ENCODE data around the gene PRCC. TPM values are rescaled to one million over a fixed set of nuclear protein-coding genes. Genes with fewer than 3 reads are reported as not detected.

PRCC gene
- total and polyA plus RNA-seq, 5 donors from 2014 or later, result 35.5 to 67.8 (median 36.8) TPM

GRCh38 chr1:156815961-156816422, 48.7 kb downstream of the PRCC start:
- peaks cover 22% of the 10 kb centered on the region for H3K36me3 Mint-ChIP-seq
- DNase-seq (peak in 2 of 3 donors; percentile 19 to 23), ATAC-seq (ENCODE audit: low read depth in 2 of 2) (no peak)
- H3K36me3 ChIP-seq (ENCODE audit: control insufficient read depth, insufficient read depth, low read length), result peaks cover 15% of the 10 kb centered on the region
- H3K27ac Mint-ChIP-seq, result peak overlapping the region; percentile 98 to 100 (median 100)
- no peaks in the 10 kb centered on the region for H3K9me3 ChIP-seq (ENCODE audit: control insufficient read depth in 2 of 2, low read length in 2 of 2)
- peak overlapping the region; percentile 99 for H3K27ac ChIP-seq (ENCODE audit: insufficient read depth, low read length, poor library complexity, severe bottlenecking)
- peak overlapping the region; percentile 85 for H3K4me3 ChIP-seq (ENCODE audit: low read depth, low read length)
- peaks cover 61% of the 10 kb centered on the region for H3K4me1 ChIP-seq (ENCODE audit: control insufficient read depth, insufficient read depth, low read length, poor library complexity, severe bottlenecking)
- no peaks in the 10 kb centered on the region for H3K27me3 ChIP-seq (ENCODE audit: control insufficient read depth, insufficient read depth, low read length)
- peak overlapping the region; percentile 92 to 94 (median 94) for H3K4me3 Mint-ChIP-seq
- H3K9me3 Mint-ChIP-seq, result no peaks in the 10 kb centered on the region
- peaks cover 16 to 67% (median 34%) of the 10 kb centered on the region in 4 donors for H3K4me1 Mint-ChIP-seq
- peaks cover 8% of the 10 kb centered on the region for H3K27me3 Mint-ChIP-seq

DNA sequence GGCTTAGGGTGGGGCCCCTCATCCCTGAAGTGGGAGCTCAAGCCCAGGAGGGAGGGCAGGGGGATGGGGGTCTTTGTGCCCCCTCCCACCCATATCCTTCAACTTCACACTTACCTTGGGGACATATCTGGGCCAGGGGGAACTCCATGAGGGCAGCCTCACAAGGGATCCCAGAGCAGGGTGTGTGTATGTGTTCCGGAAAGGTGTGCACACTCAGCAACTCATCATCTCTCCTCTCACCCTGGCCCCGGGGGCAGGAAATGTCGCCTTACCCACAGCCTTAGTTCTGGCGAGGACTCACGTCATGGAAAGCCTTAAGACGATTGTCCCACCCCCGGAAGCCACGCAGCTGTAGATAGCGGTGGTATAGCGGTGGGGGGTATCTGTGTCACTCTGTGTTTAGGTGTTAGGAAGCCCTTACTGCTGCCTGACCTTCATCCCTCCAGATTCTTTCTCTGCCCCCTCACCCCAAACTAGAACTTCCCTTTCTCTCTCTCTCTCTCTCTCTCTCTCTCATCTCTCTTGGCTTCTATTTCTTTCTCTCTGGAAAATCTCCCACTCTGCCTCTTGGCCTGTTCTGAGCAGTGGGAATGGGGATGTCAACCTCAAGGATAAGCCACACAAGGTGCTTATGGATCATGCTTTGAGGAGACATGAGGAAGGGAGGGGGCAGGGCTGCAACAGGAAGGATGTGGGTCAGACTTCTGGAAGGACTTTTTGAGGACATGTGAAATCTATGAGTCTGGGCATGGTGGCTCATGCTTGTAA, 49.4 kb downstream of the PRCC start, which contains the start of gene SH2D2A:
TSS of gene SH2D2A (minus strand) at position 288 of the 768 bp plus-strand sequence. CDS start at position 148, 140 bp downstream.
- Mint-ChIP-seq H3K27me3 (peaks cover 8% of the 10 kb centered on the region), H3K4me3 (peak within 1 kb of the TSS; percentile 92 to 94 (median 94)), H3K27ac (peak within 1 kb of the TSS; percentile 98 to 100 (median 100)), H3K4me1 (peaks cover 12 to 60% (median 26%) of the 10 kb centered on the region in 4 donors), H3K36me3 (peaks cover 15% of the 10 kb centered on the region), H3K9me3 (no peaks in the 10 kb centered on the region)
- Histone ChIP-seq H3K27me3 (ENCODE audit: control insufficient read depth, insufficient read depth, low read length) (no peaks in the 10 kb centered on the region), H3K9me3 (ENCODE audit: control insufficient read depth in 2 of 2, low read length in 2 of 2) (no peaks in the 10 kb centered on the region), H3K4me3 (ENCODE audit: low read depth, low read length) (peak within 1 kb of the TSS; percentile 85), H3K27ac (ENCODE audit: insufficient read depth, low read length, poor library complexity, severe bottlenecking) (peak within 1 kb of the TSS; percentile 99), H3K36me3 (ENCODE audit: control insufficient read depth, insufficient read depth, low read length) (peaks cover 10% of the 10 kb centered on the region), H3K4me1 (ENCODE audit: control insufficient read depth, insufficient read depth, low read length, poor library complexity, severe bottlenecking) (peaks cover 54% of the 10 kb centered on the region)
- peak; percentile 92 to 93 for ATAC-seq (ENCODE audit: low read depth in 2 of 2)
- peak; percentile 94 to 99 (median 96) for DNase-seq

- Histone ChIP-seq H3K36me3 (ENCODE audit: control insufficient read depth, insufficient read depth, low read length) (no peaks in the 10 kb centered on the region), H3K4me3 (ENCODE audit: low read depth, low read length) (no peak overlapping the region), H3K27ac (ENCODE audit: insufficient read depth, low read length, poor library complexity, severe bottlenecking) (no peak overlapping the region), H3K4me1 (ENCODE audit: control insufficient read depth, insufficient read depth, low read length, poor library complexity, severe bottlenecking) (peaks cover 8% of the 10 kb centered on the region), H3K27me3 (ENCODE audit: control insufficient read depth, insufficient read depth, low read length) (peaks cover 2% of the 10 kb centered on the region), H3K9me3 (ENCODE audit: control insufficient read depth in 2 of 2, low read length in 2 of 2) (no peaks in the 10 kb centered on the region)
- no peak for ATAC-seq (ENCODE audit: low read depth in 2 of 2)
- Mint-ChIP-seq H3K4me3 (no peak overlapping the region), H3K36me3 (no peaks in the 10 kb centered on the region), H3K27me3 (peaks cover 7% of the 10 kb centered on the region), H3K4me1 (peaks cover 0 to 9% (median 3%) of the 10 kb centered on the region in 4 donors), H3K9me3 (no peaks in the 10 kb centered on the region), H3K27ac (no peak overlapping the region)
- DNase-seq, result no peak
Measured at GRCh38 chr1:156821801-156822200, 54.5 kb downstream of the PRCC start.

- H3K4me3 ChIP-seq (ENCODE audit: low read depth, low read length), result no peak overlapping the region
- H3K27ac ChIP-seq (ENCODE audit: insufficient read depth, low read length, poor library complexity, severe bottlenecking), result no peak overlapping the region
- Mint-ChIP-seq H3K27ac (peak overlapping the region in 1 of 3 donors; percentile 4), H3K27me3 (peaks cover 4% of the 10 kb centered on the region), H3K4me1 (peaks cover 0 to 3% (median 0%) of the 10 kb centered on the region in 4 donors), H3K9me3 (no peaks in the 10 kb centered on the region), H3K36me3 (no peaks in the 10 kb centered on the region), H3K4me3 (no peak overlapping the region)
- no peaks in the 10 kb centered on the region for H3K4me1 ChIP-seq (ENCODE audit: control insufficient read depth, insufficient read depth, low read length, poor library complexity, severe bottlenecking)
- DNase-seq (no peak), ATAC-seq (ENCODE audit: low read depth in 2 of 2) (no peak)
- no peaks in the 10 kb centered on the region for H3K9me3 ChIP-seq (ENCODE audit: control insufficient read depth in 2 of 2, low read length in 2 of 2)
- peaks cover 2% of the 10 kb centered on the region for H3K27me3 ChIP-seq (ENCODE audit: control insufficient read depth, insufficient read depth, low read length)
- no peaks in the 10 kb centered on the region for H3K36me3 ChIP-seq (ENCODE audit: control insufficient read depth, insufficient read depth, low read length)
Measured at GRCh38 chr1:156822680-156823079, 55.3 kb downstream of the PRCC start.

DNA sequence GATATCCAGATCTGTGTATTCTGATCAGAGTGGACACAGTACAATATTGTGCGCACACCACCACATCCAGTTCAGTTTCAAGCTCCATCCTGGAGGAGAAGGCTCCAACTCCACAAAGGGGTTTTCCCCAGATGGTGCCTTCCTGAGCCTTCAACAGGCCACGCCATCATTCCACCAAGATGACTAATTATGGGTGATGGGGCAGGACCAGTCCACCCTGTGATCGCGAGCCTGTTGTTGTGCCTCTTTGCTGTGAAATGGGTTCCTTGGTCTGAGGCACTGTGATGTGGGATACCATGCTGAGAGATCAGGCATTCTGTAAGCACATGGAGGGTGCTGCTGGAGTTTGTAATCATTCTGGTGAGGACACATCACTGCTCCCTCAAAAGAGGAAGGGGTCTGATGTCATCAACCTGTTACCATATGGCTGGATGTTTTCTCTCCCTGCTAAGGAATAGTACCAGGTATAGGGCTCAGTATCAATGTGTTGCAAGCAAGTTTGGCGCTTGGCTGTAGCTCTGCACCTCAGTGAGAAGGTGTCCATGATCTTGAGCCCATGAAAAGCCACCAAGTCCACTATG, 56.0 kb downstream of the PRCC start:
- no peaks in the 10 kb centered on the region for H3K9me3 Mint-ChIP-seq
- H3K4me1 Mint-ChIP-seq, result no peaks in the 10 kb centered on the region
- ATAC-seq (ENCODE audit: low read depth in 2 of 2), result no peak
- no peak overlapping the region for H3K4me3 Mint-ChIP-seq
- no peaks in the 10 kb centered on the region for H3K9me3 ChIP-seq (ENCODE audit: control insufficient read depth in 2 of 2, low read length in 2 of 2)
- H3K27ac Mint-ChIP-seq, result peak overlapping the region in 1 of 3 donors; percentile 4
- H3K4me1 ChIP-seq (ENCODE audit: control insufficient read depth, insufficient read depth, low read length, poor library complexity, severe bottlenecking), result no peaks in the 10 kb centered on the region
- no peaks in the 10 kb centered on the region for H3K36me3 ChIP-seq (ENCODE audit: control insufficient read depth, insufficient read depth, low read length)
- H3K27me3 ChIP-seq (ENCODE audit: control insufficient read depth, insufficient read depth, low read length), result peaks cover 2% of the 10 kb centered on the region
- H3K36me3 Mint-ChIP-seq, result no peaks in the 10 kb centered on the region
- no peak overlapping the region for H3K4me3 ChIP-seq (ENCODE audit: low read depth, low read length)
- peaks cover 4% of the 10 kb centered on the region for H3K27me3 Mint-ChIP-seq
- no peak overlapping the region for H3K27ac ChIP-seq (ENCODE audit: insufficient read depth, low read length, poor library complexity, severe bottlenecking)
- DNase-seq, result no peak

- H3K9me3 Mint-ChIP-seq, result no peaks in the 10 kb centered on the region
Measured at GRCh38 chr1:156826630-156827029, 59.3 kb downstream of the PRCC start.

GRCh38 chr1:156828400-156829124, 61.2 kb downstream of the PRCC start:
- DNase-seq, result no peak
- H3K36me3 Mint-ChIP-seq, result no peaks in the 10 kb centered on the region
- peaks cover 0 to under 1% (median under 1%) of the 10 kb centered on the region in 4 donors for H3K4me1 Mint-ChIP-seq
- H3K9me3 Mint-ChIP-seq, result no peaks in the 10 kb centered on the region
- Histone ChIP-seq H3K27me3 (ENCODE audit: control insufficient read depth, insufficient read depth, low read length) (no peaks in the 10 kb centered on the region), H3K9me3 (ENCODE audit: control insufficient read depth in 2 of 2, low read length in 2 of 2) (no peaks in the 10 kb centered on the region), H3K4me1 (ENCODE audit: control insufficient read depth, insufficient read depth, low read length, poor library complexity, severe bottlenecking) (no peaks in the 10 kb centered on the region), H3K4me3 (ENCODE audit: low read depth, low read length) (no peak overlapping the region), H3K36me3 (ENCODE audit: control insufficient read depth, insufficient read depth, low read length) (no peaks in the 10 kb centered on the region), H3K27ac (ENCODE audit: insufficient read depth, low read length, poor library complexity, severe bottlenecking) (no peak overlapping the region)
- no peak for ATAC-seq (ENCODE audit: low read depth in 2 of 2)
- H3K4me3 Mint-ChIP-seq, result no peak overlapping the region
- H3K27me3 Mint-ChIP-seq, result peaks cover 4% of the 10 kb centered on the region
- H3K27ac Mint-ChIP-seq, result no peak overlapping the region

More at GRCh38 chr1:156826630-156827029, 59.3 kb downstream of the PRCC start:
- Histone ChIP-seq H3K36me3 (ENCODE audit: control insufficient read depth, insufficient read depth, low read length) (no peaks in the 10 kb centered on the region), H3K27me3 (ENCODE audit: control insufficient read depth, insufficient read depth, low read length) (peaks cover 2% of the 10 kb centered on the region), H3K4me3 (ENCODE audit: low read depth, low read length) (no peak overlapping the region), H3K27ac (ENCODE audit: insufficient read depth, low read length, poor library complexity, severe bottlenecking) (no peak overlapping the region), H3K9me3 (ENCODE audit: control insufficient read depth in 2 of 2, low read length in 2 of 2) (no peaks in the 10 kb centered on the region), H3K4me1 (ENCODE audit: control insufficient read depth, insufficient read depth, low read length, poor library complexity, severe bottlenecking) (no peaks in the 10 kb centered on the region)
- H3K4me1 Mint-ChIP-seq, result no peaks in the 10 kb centered on the region
- H3K27ac Mint-ChIP-seq, result no peak overlapping the region
- no peak for ATAC-seq (ENCODE audit: low read depth in 2 of 2)
- no peaks in the 10 kb centered on the region for H3K36me3 Mint-ChIP-seq
- DNase-seq, result no peak
- H3K4me3 Mint-ChIP-seq, result no peak overlapping the region
- peaks cover 4% of the 10 kb centered on the region for H3K27me3 Mint-ChIP-seq
